Chondrocyte (in vitro differentiated cells): ENCODE measurements around the gene GHRHR. TPM values are rescaled to one million over a fixed set of nuclear protein-coding genes. Genes with fewer than 3 reads are reported as not detected.

Source experiments
- DNase-seq: peaks from one replicate; pipeline ENCODE4 v3.0.0; 2021; ENCODE audit warnings: mixed read lengths, low spot score
- H3K27ac Mint-ChIP-seq: one replicate; pipeline ENCODE4 v1.8.0; 2021; ENCODE audit warnings: mild to moderate bottlenecking, moderate library complexity, mixed read lengths; ENCODE audit not compliant: unreplicated experiment
- H3K27me3 Mint-ChIP-seq: 2 replicates; pipeline ENCODE4 v1.8.0; 2021; ENCODE audit warnings: low read depth, mixed read lengths
- H3K36me3 Mint-ChIP-seq: 2 replicates; pipeline ENCODE4 v1.8.0; 2021; ENCODE audit warnings: low read depth, mixed read lengths
- H3K4me1 Mint-ChIP-seq: 2 replicates; pipeline ENCODE4 v1.8.0; 2021; ENCODE audit warnings: low read depth, mild to moderate bottlenecking, mixed read lengths
- H3K4me3 Mint-ChIP-seq: one replicate; pipeline ENCODE4 v1.8.0; 2021; ENCODE audit warnings: mild to moderate bottlenecking, moderate library complexity, mixed read lengths; ENCODE audit not compliant: unreplicated experiment
- H3K9me3 Mint-ChIP-seq: 2 replicates; pipeline ENCODE4 v1.8.0; 2021; ENCODE audit warnings: low read depth, mixed read lengths
- total RNA-seq: library from RNA; stranded (reverse); gene quantifications from 3 replicates; pipeline ENCODE4 v1.2.1, GENCODE V29; 2021
- TF ChIP-seq, protein P1 (sequence below): fragments of 200-600 bp; sonication (generic); IDR thresholded peaks from 2 replicates; pipeline ENCODE4 v1.5.0; 2021; ENCODE audit warnings: antibody characterized with exemption, mild to moderate bottlenecking, moderate library complexity

GHRHR gene
- total RNA-seq, 1 donor from 2014 or later: not detected

DNA sequence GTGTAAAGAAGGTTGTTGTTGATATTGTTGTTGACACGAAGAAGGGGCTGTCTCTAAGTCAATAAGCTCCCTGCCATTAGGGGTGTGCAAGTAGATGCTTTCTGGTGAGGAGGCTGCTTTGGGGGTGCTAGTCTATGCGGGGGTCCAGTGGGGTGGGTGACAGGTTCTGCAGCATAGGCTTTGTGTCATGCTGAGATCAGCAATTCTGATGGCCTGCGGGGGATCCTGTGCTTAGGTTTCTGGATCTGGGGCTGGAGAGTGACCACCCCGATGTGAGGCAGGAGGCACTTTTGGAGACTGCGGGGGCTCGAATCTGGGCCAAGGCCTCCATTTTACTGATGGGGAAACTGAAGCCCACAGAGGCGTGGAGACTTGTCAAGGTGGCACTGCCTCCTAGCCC is 47.0 kb upstream of the GHRHR start:
- DNase-seq: no peak
- H3K27me3 Mint-ChIP-seq: no peaks in the 10 kb centered on the region
- TF ChIP-seq, protein P1, sequence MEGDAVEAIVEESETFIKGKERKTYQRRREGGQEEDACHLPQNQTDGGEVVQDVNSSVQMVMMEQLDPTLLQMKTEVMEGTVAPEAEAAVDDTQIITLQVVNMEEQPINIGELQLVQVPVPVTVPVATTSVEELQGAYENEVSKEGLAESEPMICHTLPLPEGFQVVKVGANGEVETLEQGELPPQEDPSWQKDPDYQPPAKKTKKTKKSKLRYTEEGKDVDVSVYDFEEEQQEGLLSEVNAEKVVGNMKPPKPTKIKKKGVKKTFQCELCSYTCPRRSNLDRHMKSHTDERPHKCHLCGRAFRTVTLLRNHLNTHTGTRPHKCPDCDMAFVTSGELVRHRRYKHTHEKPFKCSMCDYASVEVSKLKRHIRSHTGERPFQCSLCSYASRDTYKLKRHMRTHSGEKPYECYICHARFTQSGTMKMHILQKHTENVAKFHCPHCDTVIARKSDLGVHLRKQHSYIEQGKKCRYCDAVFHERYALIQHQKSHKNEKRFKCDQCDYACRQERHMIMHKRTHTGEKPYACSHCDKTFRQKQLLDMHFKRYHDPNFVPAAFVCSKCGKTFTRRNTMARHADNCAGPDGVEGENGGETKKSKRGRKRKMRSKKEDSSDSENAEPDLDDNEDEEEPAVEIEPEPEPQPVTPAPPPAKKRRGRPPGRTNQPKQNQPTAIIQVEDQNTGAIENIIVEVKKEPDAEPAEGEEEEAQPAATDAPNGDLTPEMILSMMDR: no peak
- peaks cover 54% of the 10 kb centered on the region for H3K4me1 Mint-ChIP-seq
- H3K4me3 Mint-ChIP-seq: no peak overlapping the region
- H3K36me3 Mint-ChIP-seq: no peaks in the 10 kb centered on the region
- H3K27ac Mint-ChIP-seq: no peak overlapping the region
- H3K9me3 Mint-ChIP-seq: no peaks in the 10 kb centered on the region

DNA sequence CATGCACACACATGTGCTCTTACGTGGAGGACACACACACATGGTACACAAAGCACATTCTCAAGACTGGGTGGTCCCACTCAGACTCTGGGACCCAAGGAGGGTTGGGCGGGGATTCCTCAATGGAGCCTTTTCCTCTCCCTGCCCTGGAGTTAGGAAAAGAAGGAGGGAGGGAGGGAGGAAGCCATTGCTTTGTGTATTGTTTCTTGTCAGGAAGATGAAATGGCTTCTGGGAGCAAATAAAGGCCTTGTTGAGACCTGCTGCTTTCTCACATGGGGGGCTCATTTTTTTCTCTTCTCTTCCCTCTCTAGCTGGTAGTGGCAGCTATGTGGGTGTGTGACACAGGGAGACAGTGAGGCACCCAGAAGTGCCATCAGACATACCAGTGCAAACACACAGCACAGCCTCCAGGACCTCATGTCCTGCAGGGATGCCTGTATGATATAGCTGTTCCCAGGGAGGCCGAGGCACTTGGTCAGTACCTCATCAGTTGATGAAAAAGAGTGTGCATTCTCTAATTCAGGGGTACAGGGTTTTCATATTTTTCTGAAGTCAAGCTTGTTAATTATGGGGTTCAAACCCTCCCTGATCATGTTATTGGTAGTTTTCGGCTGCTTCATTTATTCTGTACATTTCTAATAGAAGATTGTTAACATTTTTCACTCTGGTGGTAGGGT is 46.4 kb upstream of the GHRHR start:
- TF ChIP-seq, protein P1: no peak
- Mint-ChIP-seq H3K9me3 (no peaks in the 10 kb centered on the region), H3K27ac (no peak overlapping the region), H3K27me3 (no peaks in the 10 kb centered on the region), H3K4me1 (peaks cover 51% of the 10 kb centered on the region), H3K4me3 (no peak overlapping the region), H3K36me3 (no peaks in the 10 kb centered on the region)
- DNase-seq: no peak

DNA sequence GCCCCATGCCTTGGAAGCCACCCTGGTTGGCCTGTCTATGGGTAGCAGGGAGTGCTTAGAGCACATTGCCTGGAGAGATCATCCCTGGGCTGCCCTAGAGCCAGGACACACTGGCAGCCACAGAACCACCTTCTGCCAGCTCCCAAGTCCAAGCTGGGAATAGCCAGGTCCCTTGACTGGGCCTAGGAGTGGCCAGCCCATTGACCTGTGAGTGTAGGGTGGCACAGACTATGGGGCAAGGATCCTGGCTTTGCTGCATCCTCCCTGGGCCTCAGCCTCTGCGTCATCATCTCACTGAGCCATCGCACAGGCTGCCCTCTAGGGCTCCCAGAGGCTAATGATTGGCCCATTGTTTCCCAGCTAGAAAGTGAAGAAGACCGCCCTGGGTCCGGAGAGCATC is 45.1 kb upstream of the GHRHR start:
- Mint-ChIP-seq H3K27ac (no peak overlapping the region), H3K4me1 (peaks cover 42% of the 10 kb centered on the region), H3K4me3 (no peak overlapping the region)

DNA sequence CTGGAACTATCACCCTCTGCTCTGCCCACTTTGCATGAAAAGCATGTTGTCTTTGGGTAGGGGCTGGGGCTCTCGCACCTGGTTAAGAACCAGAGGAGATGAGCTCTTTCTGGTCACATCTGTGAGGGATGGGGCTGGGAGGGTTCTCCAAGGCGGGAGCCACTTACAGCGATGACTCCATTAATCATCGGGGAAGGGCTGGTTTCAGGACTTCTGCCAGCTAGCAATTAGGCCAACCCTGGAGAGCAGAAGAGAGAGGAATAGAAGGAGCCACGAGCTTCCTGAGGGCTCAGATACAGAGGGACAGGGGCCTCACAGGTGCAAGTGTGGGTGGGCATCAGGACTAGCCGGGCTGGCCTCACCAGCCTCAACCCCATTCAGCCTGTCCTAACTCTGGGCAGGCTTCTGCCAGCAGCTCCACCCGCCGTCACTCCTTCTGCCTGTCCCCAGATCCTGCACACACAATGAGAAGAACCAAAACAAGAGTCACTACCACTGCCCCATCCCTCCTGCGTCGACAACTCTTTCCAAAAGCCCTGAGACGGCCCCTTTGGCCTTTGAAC is 43.7 kb upstream of the GHRHR start:
- H3K27ac Mint-ChIP-seq: peak overlapping the region; percentile 49
- peak; percentile 62 for DNase-seq
- H3K4me1 Mint-ChIP-seq: peaks cover 31% of the 10 kb centered on the region
- no peaks in the 10 kb centered on the region for H3K27me3 Mint-ChIP-seq
- H3K36me3 Mint-ChIP-seq: no peaks in the 10 kb centered on the region
- TF ChIP-seq, protein P1: no peak
- no peaks in the 10 kb centered on the region for H3K9me3 Mint-ChIP-seq
- H3K4me3 Mint-ChIP-seq: no peak overlapping the region

More for the DNA sequence above, 45.1 kb upstream of the GHRHR start:
- H3K27me3 Mint-ChIP-seq: no peaks in the 10 kb centered on the region
- H3K9me3 Mint-ChIP-seq: no peaks in the 10 kb centered on the region
- TF ChIP-seq, protein P1: no peak
- no peaks in the 10 kb centered on the region for H3K36me3 Mint-ChIP-seq
- DNase-seq: peak; percentile 43

DNA sequence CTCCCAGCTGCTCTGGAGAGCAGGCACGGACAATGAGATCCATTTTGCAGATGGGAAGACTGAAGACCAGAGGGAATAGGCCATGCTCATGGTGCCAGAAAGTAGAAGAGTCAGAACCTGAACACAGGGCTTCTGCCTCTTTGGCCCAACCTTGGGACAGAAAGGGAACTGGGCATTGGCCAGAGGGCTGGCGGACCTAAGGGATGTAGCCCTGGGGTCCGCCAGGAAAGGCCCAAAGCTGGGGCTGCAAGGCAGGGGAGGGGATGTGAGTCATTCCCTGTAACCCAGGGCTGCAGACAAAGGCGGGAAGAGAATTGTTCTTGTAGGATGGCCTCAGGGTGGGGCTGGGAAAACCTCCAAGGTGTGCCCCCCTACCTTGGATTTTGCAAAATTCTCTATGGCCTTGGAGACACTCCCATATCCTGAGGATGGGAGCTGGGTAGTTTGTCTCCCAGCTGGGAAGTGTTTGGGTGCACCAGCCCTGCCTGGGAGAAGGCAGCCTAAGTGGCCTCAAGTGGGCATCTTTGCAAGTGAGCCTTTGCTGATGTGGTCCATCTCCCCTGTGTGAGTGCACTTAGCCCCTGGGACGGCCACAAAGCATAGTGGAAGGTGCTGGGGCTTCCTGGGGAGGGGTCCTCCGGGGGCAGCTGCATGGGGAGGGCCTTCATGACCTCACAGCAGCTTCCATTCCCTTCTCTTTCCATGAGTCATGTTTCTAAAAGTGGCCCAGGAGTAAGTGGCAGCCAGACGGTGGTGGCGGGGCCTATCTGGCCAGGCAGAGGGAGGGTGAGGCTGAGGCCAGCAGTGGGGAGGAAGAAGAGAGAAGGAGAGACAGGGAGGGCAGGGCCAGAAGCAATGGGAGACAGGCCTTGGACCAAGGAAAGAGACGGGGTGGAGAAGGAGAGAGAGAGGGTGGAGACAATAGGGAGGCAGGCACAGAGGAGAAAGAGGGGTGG is 42.9 kb upstream of the GHRHR start:
- TF ChIP-seq, protein P1: no peak
- peak; percentile 71 for DNase-seq
- Mint-ChIP-seq H3K27ac (peak overlapping the region; percentile 84), H3K27me3 (no peaks in the 10 kb centered on the region), H3K4me1 (peaks cover 25% of the 10 kb centered on the region), H3K9me3 (no peaks in the 10 kb centered on the region), H3K4me3 (no peak overlapping the region), H3K36me3 (no peaks in the 10 kb centered on the region)
